Endothelial cell of umbilical vein (primary cell): ENCODE results near the gene SLC1A3. TPM values are rescaled to one million over a fixed set of nuclear protein-coding genes. Genes with fewer than 3 reads are reported as not detected.

Source experiments
- BruUV-seq: library from RNA; stranded (reverse); fragments of 400-500 nt; replicated peaks from 2 replicates; lab custom pipeline; 2021; lab: Mats Ljungman, UMichigan
- CTCF ChIA-PET: fragments of 300-600, 350-600 bp; sonication (Branson Sonifier 250); formaldehyde crosslinking; loops from one replicate; lab custom pipeline; 2021; ENCODE audit warnings: antibody characterized with exemption, inconsistent platforms; lab: Charles Lee
- POLR2A ChIA-PET: fragments of 300-600, 350-600 bp; sonication (Branson Sonifier 250); formaldehyde crosslinking; loops from one replicate; lab custom pipeline; 2021; ENCODE audit warnings: antibody characterized with exemption, inconsistent platforms; lab: Charles Lee
- DNase-seq: peaks from one replicate; pipeline ENCODE4 v3.0.0-alpha.2; 2011; ENCODE audit warnings: low read depth, low spot score
- FAIRE-seq: peaks from 2 replicates; lab custom pipeline; 2011; peaks lifted over from hg19 to GRCh38; lab: Jason Lieb, UNC
- H2AFZ ChIP-seq: 2 replicates; pipeline ENCODE4 v1.6.0; 2012; ENCODE audit warnings: low read depth, low read length, control low read depth, inconsistent platforms
- H3K27ac ChIP-seq: 2 replicates; pipeline ENCODE4 v1.5.1; 2011; ENCODE audit warnings: low read depth, mild to moderate bottlenecking, control low read depth, low read length, moderate library complexity; ENCODE audit not compliant: insufficient read depth
- H3K27me3 ChIP-seq, 2 experiments: 2 replicates each; pipeline versions ENCODE4 v1.6.0 to v1.6.1; 2011; ENCODE audit warnings: low read length in 2 of 2, mixed read lengths in 1 of 2; ENCODE audit not compliant: control insufficient read depth in 2 of 2, insufficient read depth in 2 of 2
- H3K36me3 ChIP-seq, 2 experiments: 2 replicates in 1 of 2; 3 replicates in 1 of 2; pipeline ENCODE4 v1.5.1; 2011; ENCODE audit warnings: low read length in 2 of 2, mild to moderate bottlenecking in 1 of 2, moderate library complexity in 1 of 2; ENCODE audit not compliant: control insufficient read depth in 2 of 2, insufficient read depth in 2 of 2; ENCODE audit errors: extremely low read depth in 1 of 2
- H3K4me1 ChIP-seq: 3 replicates; pipeline ENCODE4 v1.5.1; 2011; ENCODE audit warnings: mild to moderate bottlenecking, low read length; ENCODE audit not compliant: control insufficient read depth, insufficient read depth; ENCODE audit errors: extremely low read depth
- H3K4me2 ChIP-seq: 2 replicates; pipeline ENCODE4 v1.6.1; 2011; ENCODE audit warnings: low read length, control low read depth, mixed read lengths; ENCODE audit not compliant: insufficient read depth
- H3K4me3 ChIP-seq, 3 experiments: fragments of 200-600 bp in 1 of 3; sonication (generic), shearing (Covaris generic) in 1 of 3; replicated peaks in 1 of 3; 2 replicates each; pipeline ENCODE4 v1.5.1; 2011 to 2016; ENCODE audit warnings: control low read depth in 3 of 3, low read length in 3 of 3, mild to moderate bottlenecking in 2 of 3, inconsistent platforms in 1 of 3, low read depth in 1 of 3, moderate library complexity in 1 of 3; ENCODE audit not compliant: insufficient read depth in 1 of 3
- H3K79me2 ChIP-seq: 2 replicates; pipeline ENCODE4 v1.6.0; 2012; ENCODE audit warnings: low read length, inconsistent platforms; ENCODE audit not compliant: control insufficient read depth, insufficient read depth
- H3K9ac ChIP-seq: replicated peaks from 2 replicates; pipeline ENCODE3; 2011; ENCODE audit warnings: low read length, control low read depth; ENCODE audit not compliant: insufficient read depth; ENCODE audit errors: extremely low read depth
- H3K9me1 ChIP-seq: replicated peaks from 3 replicates; pipeline ENCODE4 v1.6.0; 2011; ENCODE audit warnings: mild to moderate bottlenecking, low read length; ENCODE audit not compliant: control insufficient read depth, insufficient read depth; ENCODE audit errors: extremely low read depth
- H3K9me3 ChIP-seq: replicated peaks from 2 replicates; pipeline ENCODE4 v1.5.1; 2012; ENCODE audit warnings: low read length, inconsistent platforms; ENCODE audit not compliant: control insufficient read depth, insufficient read depth
- H4K20me1 ChIP-seq: replicated peaks from 2 replicates; pipeline ENCODE3; 2011; ENCODE audit warnings: mild to moderate bottlenecking, low read length; ENCODE audit not compliant: control insufficient read depth, insufficient read depth; ENCODE audit errors: extremely low read depth
- EZH2 ChIP-seq: IDR thresholded peaks from 2 replicates; pipeline ENCODE4 v1.6.1; 2012; ENCODE audit warnings: borderline replicate concordance, low read depth, mild to moderate bottlenecking, moderate library complexity, low read length, inconsistent platforms; ENCODE audit not compliant: severe bottlenecking
- FOS ChIP-seq: IDR thresholded peaks from 2 replicates; pipeline ENCODE4 v1.6.1; 2011; ENCODE audit warnings: mild to moderate bottlenecking, low read length, moderate library complexity, borderline replicate concordance; ENCODE audit not compliant: insufficient read depth
- GATA2 ChIP-seq: IDR thresholded peaks from 2 replicates; pipeline ENCODE4 v1.7.0; 2011; ENCODE audit warnings: low read depth, mild to moderate bottlenecking, moderate library complexity, mixed read lengths, low read length; ENCODE audit not compliant: insufficient read length, insufficient read depth
- JUN ChIP-seq: IDR thresholded peaks from 2 replicates; pipeline ENCODE4 v1.6.1; 2011; ENCODE audit warnings: borderline replicate concordance, low read depth; ENCODE audit not compliant: insufficient read length, insufficient read depth
- MYC ChIP-seq: IDR thresholded peaks from one replicate; pipeline ENCODE4 v1.6.1; 2011; ENCODE audit warnings: mild to moderate bottlenecking, low read depth, low read length
- POLR2A ChIP-seq: IDR thresholded peaks from 2 replicates; pipeline ENCODE4 v1.6.1; 2012; ENCODE audit warnings: low read depth, mild to moderate bottlenecking, control low read depth, low read length
- POLR2AphosphoS5 ChIP-seq: IDR thresholded peaks from 2 replicates; pipeline ENCODE4 v1.6.1; 2012; ENCODE audit warnings: low read depth, mild to moderate bottlenecking, control low read depth, low read length, moderate library complexity; ENCODE audit not compliant: insufficient read depth
- dilution Hi-C: fragments of 300-500 bp; cut with MboI; formaldehyde crosslinking; loops from one replicate; pipeline ENCODE4 v1.15.0; 2019; ENCODE audit warnings: low sequenced_read_pairs; ENCODE audit not compliant: extremely low pct_ligation_motif_present
- intact Hi-C: fragments of 100-400 bp; cut with micrococcal nuclease; formaldehyde crosslinking; loops from one replicate; pipeline ENCODE4 v1.10.0; 2022
- polyA plus RNA-seq, 4 experiments: library from polyadenylated mRNA; depleted of rRNA in 3 of 4; stranded (reverse) in 3 of 4; unstranded in 1 of 4; fragments of >200 nt; gene quantifications; 2 replicates each; pipeline versions ENCODE4 v1.2.1 to v1.2.3, GENCODE V29; 2011 to 2012; ENCODE audit warnings: missing spikeins in 1 of 4
- total RNA-seq: library from RNA; stranded (reverse); gene quantifications from 2 replicates; pipeline ENCODE4 v1.2.3, GENCODE V29; 2021
- TF ChIP-seq, protein P1 (sequence below): IDR thresholded peaks from 2 replicates; pipeline ENCODE4 v1.6.1; 2011; ENCODE audit not compliant: insufficient read depth, insufficient read length
- TF ChIP-seq, protein P2 (sequence below), 2 donors: IDR thresholded peaks; 1 replicate in 1 of 2; 2 replicates in 1 of 2; pipeline ENCODE4 v1.5.1; 2011; ENCODE audit warnings: low read length in 2 of 2, mild to moderate bottlenecking in 2 of 2, moderate library complexity in 2 of 2, control low read depth in 1 of 2, inconsistent platforms in 1 of 2, low read depth in 1 of 2; ENCODE audit not compliant: insufficient read depth in 1 of 2; ENCODE audit errors: extremely low read depth in 1 of 2

Gene SLC1A3
- total and polyA plus RNA-seq, 2 donors (not counting 3 experiments of a cell fraction or from before 2014, with no cell fraction given): 0.36 TPM; not detected in 1

DNA sequence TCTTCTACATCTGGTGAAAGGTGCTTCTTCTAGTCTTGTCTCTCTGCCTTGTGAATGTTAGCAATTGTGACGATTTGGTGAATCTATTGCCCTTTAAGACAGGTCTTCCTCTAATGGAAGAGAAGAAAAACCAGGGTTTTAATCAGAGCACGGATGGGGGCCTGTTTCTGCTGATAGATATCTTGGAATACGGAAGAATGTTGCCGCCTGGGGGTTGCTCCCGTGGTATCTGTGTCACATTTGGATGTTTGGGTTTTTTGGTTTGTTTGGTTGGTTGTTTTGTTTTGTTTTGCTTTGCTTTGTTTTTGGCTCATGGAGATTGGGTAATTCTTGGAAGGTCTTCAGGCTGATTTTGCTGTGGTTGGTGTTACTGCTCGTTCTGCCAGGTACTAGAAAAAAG lies 9.7 kb upstream of the SLC1A3 start:
- CTCF ChIA-PET: no interaction called here
- no peaks in the 10 kb centered on the region for H3K9me3 ChIP-seq
- no peaks in the 10 kb centered on the region for H3K9me1 ChIP-seq
- DNase-seq (no peak), FAIRE-seq (no peak)
- H3K4me3 ChIP-seq: no peak overlapping the region
- intact Hi-C loops (no loop called here), dilution Hi-C loops (no loop called here)
- H3K9ac ChIP-seq: no peak overlapping the region
- no peak overlapping the region for H3K4me2 ChIP-seq
- H3K79me2 ChIP-seq: no peaks in the 10 kb centered on the region
- no peak for TF ChIP-seq EZH2
- no peak for TF ChIP-seq POLR2AphosphoS5
- H4K20me1 ChIP-seq: no peaks in the 10 kb centered on the region
- no TSS peak for BruUV-seq
- H3K4me1 ChIP-seq: no peaks in the 10 kb centered on the region
- H2AFZ ChIP-seq: no peak overlapping the region
- no peak overlapping the region for H3K27ac ChIP-seq
- no peaks in the 10 kb centered on the region for H3K36me3 ChIP-seq
- POLR2A ChIA-PET: no interaction called here
- H3K27me3 ChIP-seq: peaks cover 0 to 2% of the 10 kb centered on the region in 2 experiments

DNA sequence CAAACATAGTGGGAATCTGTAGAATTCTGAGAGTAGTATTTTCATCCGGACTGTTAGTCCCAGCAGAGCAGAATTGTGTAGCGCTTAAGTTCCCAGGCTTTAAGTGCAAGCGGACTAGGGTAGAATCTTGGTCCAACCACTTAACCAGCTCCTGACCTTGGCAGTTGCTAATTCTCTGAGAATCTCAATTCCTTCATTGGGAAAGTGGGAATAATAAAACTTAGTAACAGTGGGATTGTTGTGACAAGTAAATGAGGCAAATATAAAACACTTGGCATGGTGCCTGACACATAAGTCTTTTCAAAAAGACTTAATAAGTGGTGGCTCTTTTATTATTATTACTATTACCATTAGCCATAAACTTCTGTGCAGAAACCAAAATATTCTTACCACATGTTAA lies 8.4 kb upstream of the SLC1A3 start:
- Histone ChIP-seq H4K20me1 (no peaks in the 10 kb centered on the region), H3K9ac (no peak overlapping the region), H2AFZ (no peak overlapping the region), H3K9me3 (no peaks in the 10 kb centered on the region), H3K27me3 (peaks cover 0 to 2% of the 10 kb centered on the region in 2 experiments), H3K36me3 (no peaks in the 10 kb centered on the region), H3K4me3 (no peak overlapping the region), H3K9me1 (no peaks in the 10 kb centered on the region), H3K27ac (no peak overlapping the region), H3K4me1 (no peaks in the 10 kb centered on the region), H3K4me2 (no peak overlapping the region), H3K79me2 (no peaks in the 10 kb centered on the region)
- intact Hi-C loops (no loop called here), dilution Hi-C loops (no loop called here)
- ChIA-PET POLR2A (no interaction called here), CTCF (no interaction called here)
- FAIRE-seq: no peak
- no TSS peak for BruUV-seq
- TF ChIP-seq POLR2A: no peak
- TF ChIP-seq MYC: no peak
- TF ChIP-seq POLR2AphosphoS5: no peak
- TF ChIP-seq JUN: no peak
- no peak for TF ChIP-seq FOS
- TF ChIP-seq, protein P1, sequence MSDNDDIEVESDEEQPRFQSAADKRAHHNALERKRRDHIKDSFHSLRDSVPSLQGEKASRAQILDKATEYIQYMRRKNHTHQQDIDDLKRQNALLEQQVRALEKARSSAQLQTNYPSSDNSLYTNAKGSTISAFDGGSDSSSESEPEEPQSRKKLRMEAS: no peak
- TF ChIP-seq EZH2: no peak
- TF ChIP-seq GATA2: no peak
- TF ChIP-seq, protein P2, sequence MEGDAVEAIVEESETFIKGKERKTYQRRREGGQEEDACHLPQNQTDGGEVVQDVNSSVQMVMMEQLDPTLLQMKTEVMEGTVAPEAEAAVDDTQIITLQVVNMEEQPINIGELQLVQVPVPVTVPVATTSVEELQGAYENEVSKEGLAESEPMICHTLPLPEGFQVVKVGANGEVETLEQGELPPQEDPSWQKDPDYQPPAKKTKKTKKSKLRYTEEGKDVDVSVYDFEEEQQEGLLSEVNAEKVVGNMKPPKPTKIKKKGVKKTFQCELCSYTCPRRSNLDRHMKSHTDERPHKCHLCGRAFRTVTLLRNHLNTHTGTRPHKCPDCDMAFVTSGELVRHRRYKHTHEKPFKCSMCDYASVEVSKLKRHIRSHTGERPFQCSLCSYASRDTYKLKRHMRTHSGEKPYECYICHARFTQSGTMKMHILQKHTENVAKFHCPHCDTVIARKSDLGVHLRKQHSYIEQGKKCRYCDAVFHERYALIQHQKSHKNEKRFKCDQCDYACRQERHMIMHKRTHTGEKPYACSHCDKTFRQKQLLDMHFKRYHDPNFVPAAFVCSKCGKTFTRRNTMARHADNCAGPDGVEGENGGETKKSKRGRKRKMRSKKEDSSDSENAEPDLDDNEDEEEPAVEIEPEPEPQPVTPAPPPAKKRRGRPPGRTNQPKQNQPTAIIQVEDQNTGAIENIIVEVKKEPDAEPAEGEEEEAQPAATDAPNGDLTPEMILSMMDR (IDR thresholded peaks at IDR 0.05; ENCODE audit: extremely low read depth in 1 of 2, insufficient read depth in 1 of 2, low read depth in 1 of 2, low read length in 2 of 2): no peak
- DNase-seq: no peak
